DMS 273 (cell line): ENCODE results near the gene SRPK2.
A peak's percentile ranks its signal among the peaks of the same experiment; 100 is the strongest.
"Not testable (repeated sequence)": the region's sequence is repeated elsewhere in the genome, so short reads cannot be mapped to it uniquely, and the experiment has no call there.

Experiments used
- DNase-seq: peaks from one replicate; lab custom pipeline; 2025; ENCODE audit not compliant: unreplicated experiment; lab: John Stamatoyannopoulos, UW

Gene SRPK2

GRCh38 chr7:105345003-105345402, 43.7 kb downstream of the SRPK2 start:
- no peak for DNase-seq

- DNase-seq, result peak; percentile 27
These were observed 49.1 kb downstream of the SRPK2 start for GRCh38 chr7:105339404-105340323.

GRCh38 chr7:105337529-105337928, 51.2 kb downstream of the SRPK2 start:
- peak; percentile 60 for DNase-seq

GRCh38 chr7:105336009-105336408, 52.7 kb downstream of the SRPK2 start:
- peak; percentile 34 for DNase-seq

- DNase-seq, result not testable (repeated sequence)
These were observed 56.1 kb downstream of the SRPK2 start for GRCh38 chr7:105332661-105333060.

- no peak for DNase-seq
These were observed 58.2 kb downstream of the SRPK2 start for GRCh38 chr7:105330526-105330925.

- DNase-seq, result peak; percentile 55
These were observed 61.5 kb downstream of the SRPK2 start for GRCh38 chr7:105327201-105327600.

- DNase-seq, result no peak
These were observed 63.4 kb downstream of the SRPK2 start for GRCh38 chr7:105325216-105325904.

- DNase-seq, result not testable (repeated sequence)
These were observed 64.1 kb downstream of the SRPK2 start for GRCh38 chr7:105324606-105325005.

GRCh38 chr7:105323366-105323765, 65.4 kb downstream of the SRPK2 start:
- no peak for DNase-seq

GRCh38 chr7:105322655-105323277, 66.0 kb downstream of the SRPK2 start:
- DNase-seq, result no peak

GRCh38 chr7:105321754-105322455, 66.8 kb downstream of the SRPK2 start:
- DNase-seq, result no peak

- DNase-seq, result no peak
These were observed 67.8 kb downstream of the SRPK2 start for GRCh38 chr7:105320896-105321295.

- DNase-seq, result no peak
These were observed 69.1 kb downstream of the SRPK2 start for GRCh38 chr7:105319578-105319977.

- DNase-seq, result peak; percentile 27
These were observed 72.0 kb downstream of the SRPK2 start for GRCh38 chr7:105316578-105317344.

- DNase-seq, result no peak
These were observed 73.4 kb downstream of the SRPK2 start for GRCh38 chr7:105315357-105315756.

GRCh38 chr7:105309235-105310169, 79.2 kb downstream of the SRPK2 start:
- DNase-seq, result peak; percentile 61

- DNase-seq, result peak; percentile 41
These were observed 81.5 kb downstream of the SRPK2 start for GRCh38 chr7:105307163-105307672.

GRCh38 chr7:105306298-105306748, 82.4 kb downstream of the SRPK2 start:
- DNase-seq, result peak; percentile 45
